ENCODE results near the gene ANKS6.

The ANKS6 gene

DNA sequence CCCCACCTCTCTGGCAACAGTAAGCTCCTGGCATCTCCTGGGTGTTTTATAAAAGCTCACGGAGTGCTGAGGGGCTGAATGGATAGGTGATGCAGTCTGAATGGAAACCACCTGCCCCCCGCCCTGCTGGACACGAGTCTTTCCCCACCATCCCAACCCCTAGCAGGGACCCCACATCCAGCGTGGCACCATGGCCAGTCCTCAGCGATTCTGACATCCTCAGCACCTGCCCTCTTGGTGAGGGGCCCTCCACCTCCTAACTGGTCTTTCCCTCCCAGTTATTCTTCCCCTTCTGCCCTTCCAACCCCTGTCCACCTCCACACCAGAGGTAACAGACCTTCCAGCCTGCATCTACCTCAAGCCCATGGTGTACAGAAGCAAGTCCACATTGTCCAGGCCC, 48.9 kb downstream of the ANKS6 start:
- no peak for DNase-seq (ENCODE audit: extremely low spot score)
- ChIA-PET CTCF (interaction anchor here (8.4 kb wide), 1 partner anchor 28 kb away, joined by 54 read pairs; no protein-coding TSS in a partner anchor), POLR2A (no interaction called here)
- TF ChIP-seq, protein P1, sequence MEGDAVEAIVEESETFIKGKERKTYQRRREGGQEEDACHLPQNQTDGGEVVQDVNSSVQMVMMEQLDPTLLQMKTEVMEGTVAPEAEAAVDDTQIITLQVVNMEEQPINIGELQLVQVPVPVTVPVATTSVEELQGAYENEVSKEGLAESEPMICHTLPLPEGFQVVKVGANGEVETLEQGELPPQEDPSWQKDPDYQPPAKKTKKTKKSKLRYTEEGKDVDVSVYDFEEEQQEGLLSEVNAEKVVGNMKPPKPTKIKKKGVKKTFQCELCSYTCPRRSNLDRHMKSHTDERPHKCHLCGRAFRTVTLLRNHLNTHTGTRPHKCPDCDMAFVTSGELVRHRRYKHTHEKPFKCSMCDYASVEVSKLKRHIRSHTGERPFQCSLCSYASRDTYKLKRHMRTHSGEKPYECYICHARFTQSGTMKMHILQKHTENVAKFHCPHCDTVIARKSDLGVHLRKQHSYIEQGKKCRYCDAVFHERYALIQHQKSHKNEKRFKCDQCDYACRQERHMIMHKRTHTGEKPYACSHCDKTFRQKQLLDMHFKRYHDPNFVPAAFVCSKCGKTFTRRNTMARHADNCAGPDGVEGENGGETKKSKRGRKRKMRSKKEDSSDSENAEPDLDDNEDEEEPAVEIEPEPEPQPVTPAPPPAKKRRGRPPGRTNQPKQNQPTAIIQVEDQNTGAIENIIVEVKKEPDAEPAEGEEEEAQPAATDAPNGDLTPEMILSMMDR (IDR thresholded peaks at IDR 0.05; ENCODE audit: control extremely low read depth, extremely low read depth, low read depth, missing control alignments): no peak

DNA sequence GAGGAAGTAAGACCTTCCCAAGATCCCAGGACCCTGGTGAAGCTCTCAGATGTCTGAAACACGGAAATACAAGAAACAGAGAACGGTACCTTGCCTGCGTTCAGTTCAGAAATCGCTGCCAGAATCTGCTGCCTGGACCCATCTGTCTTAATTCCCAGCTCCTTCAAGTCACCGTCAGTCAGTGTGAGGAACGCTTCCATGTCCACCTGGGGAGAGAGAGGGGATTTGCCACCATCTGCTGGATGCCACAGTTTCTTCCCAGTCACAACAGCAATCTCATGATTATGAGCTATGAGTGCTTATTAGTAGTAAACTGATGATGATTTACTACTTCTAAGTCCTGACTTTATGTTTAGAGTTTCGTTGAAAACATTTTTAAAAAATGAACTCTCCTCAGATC, 50.9 kb downstream of the ANKS6 start:
- TF ChIP-seq, protein P1 (IDR thresholded peaks at IDR 0.05; ENCODE audit: control extremely low read depth, extremely low read depth, low read depth, missing control alignments): no peak
- ChIA-PET CTCF (interaction anchor here (0.9 to 1.9 kb wide), 4 partner anchors 9 to 430 kb away, joined by 3 to 5 read pairs (median 4); no protein-coding TSS in a partner anchor), POLR2A (no interaction called here)
- no peak for DNase-seq (ENCODE audit: extremely low spot score)

DNA sequence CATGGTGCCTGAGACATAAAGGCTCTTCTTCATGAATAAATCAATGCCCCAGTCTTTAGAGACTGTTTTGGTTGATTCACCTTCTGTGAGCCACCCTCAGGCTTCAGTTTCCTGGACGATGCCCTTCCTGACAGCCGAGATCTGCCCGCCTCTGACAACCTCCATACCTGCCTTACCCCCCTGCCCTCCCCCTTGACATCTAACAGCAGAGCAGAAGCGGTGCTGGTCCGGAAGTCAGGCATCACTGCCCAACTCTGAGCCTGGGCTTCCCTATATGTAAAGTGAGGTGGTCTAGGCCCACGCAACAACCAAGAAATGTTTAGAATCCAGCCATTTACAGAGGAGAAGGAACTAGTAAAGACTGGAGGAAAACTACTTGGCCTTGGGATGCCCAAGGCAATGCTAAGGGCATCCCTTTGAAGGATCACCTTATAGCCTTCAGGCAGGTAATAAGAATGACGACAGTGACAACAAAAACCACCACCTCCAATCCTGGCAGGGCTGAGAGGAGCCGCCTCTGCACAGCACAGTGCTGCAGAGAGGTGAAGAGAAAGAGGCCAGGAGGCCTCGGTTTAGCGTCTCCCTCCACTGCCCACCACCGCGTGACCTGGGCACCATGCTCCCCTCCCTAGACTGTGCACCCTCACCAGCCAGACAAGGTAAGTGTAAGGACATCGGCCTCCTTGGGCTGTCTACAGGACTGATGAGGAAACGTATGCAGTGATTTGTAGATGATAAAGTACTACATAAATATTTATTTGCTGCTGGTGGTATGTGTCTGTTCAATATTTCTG, 52.3 kb downstream of the ANKS6 start:
- no peak for DNase-seq (ENCODE audit: extremely low spot score)
- ChIA-PET POLR2A (no interaction called here), CTCF (no interaction called here)
- TF ChIP-seq, protein P1 (IDR thresholded peaks at IDR 0.05; ENCODE audit: control extremely low read depth, extremely low read depth, low read depth, missing control alignments): no peak

DNA sequence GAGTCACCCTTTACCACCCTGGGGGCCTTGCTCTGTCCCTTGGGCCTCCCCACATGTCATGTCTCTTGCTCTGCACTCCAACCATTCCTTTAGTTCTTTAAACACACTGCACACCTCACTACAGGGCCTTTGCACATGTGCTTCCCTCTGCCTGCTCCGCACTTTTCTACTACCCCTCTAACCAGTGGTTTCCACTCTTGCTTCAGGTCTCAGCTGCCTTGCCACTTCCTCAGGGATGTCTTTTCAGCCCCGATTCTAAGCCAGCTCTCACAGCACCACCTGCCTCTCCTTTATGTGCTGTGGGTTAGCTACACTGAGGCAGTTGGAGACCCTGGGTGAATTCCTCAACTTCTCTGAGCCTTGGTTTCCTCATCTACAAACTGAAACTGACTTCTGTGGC, 53.0 kb downstream of the ANKS6 start:
- DNase-seq (ENCODE audit: extremely low spot score): no peak
- ChIA-PET POLR2A (no interaction called here), CTCF (no interaction called here)
- TF ChIP-seq, protein P1 (IDR thresholded peaks at IDR 0.05; ENCODE audit: control extremely low read depth, extremely low read depth, low read depth, missing control alignments): no peak

DNA sequence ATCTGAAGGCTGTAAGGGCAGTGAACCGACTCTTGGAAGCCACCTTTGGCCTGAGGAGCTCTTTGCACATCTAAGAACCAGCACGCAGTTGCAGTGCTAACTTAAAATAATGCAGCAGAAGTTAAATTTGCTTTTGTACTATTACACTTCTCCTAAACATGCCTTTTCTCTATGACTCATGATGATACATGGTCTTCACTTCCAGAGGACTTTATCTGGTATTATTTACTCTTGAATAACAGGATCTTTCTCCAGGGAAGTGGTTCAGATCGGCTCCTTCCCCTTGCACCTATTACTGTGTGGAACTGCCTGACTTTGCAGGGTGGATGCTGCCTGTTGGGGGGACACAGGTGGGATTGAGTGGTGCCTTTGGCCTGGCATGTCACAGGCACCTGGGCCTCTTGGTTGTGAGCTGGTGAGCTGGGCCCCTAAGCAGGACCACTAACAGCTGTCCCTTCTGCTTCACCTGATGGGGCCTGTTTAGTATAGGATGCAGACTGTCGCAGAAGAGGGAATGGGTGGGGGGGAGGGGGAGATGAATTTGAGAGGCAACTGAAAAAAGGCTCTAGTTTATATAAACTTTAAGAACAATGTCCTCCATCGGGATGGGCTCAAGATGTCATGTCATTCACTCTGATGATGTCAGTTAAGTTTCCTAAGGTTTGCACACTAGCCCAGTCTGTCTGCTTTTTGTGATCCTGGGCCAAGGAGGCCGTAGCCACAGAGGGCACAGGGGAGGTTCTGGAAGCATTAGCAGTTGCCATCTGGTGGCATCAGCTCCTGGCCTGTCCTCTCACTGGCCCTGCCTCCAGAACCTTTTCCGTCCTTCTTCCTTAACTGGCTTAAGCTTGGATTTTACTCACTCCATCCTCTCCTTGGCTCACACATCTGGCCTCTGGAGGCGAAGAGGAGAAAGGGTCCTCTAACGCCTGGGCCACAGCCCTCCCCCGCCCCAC, 53.8 kb downstream of the ANKS6 start:
- TF ChIP-seq, protein P1 (IDR thresholded peaks at IDR 0.05; ENCODE audit: control extremely low read depth, extremely low read depth, low read depth, missing control alignments): no peak
- ChIA-PET POLR2A (no interaction called here), CTCF (interaction anchor here (0.7 to 1.0 kb wide), 2 partner anchors 13 to 17 kb away, joined by 3 to 4 read pairs; no protein-coding TSS in a partner anchor)
- no peak for DNase-seq (ENCODE audit: extremely low spot score)

DNA sequence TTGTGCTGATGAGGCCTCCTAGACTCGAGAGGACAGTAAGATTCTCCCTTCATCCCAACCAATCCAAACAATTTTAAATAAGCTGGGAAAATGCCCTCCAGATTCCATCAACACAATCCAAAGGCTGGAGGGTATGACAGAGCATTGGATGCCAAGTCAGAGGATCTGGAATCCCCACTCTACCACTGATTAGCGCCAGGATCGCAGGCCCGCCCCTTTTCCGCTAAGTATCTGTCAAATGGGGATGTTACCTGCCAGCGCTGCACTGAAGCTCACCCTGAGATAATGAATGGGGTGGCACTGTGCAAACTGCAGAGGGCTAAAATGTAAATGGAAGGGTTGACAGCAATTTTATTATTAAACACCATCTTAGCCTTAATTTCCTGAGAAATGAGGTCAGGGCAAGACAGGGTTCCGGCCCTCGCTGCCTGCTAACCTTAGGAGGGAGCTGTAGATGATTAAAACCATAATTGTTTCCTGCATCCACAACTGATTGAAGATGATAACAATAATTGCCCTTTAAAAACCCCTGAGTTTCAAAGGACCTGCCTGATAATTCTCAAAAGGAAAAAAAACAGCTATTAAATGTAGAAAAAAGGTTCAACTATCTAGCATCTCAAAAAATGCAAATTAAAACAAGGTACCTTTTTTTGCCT, 56.0 kb downstream of the ANKS6 start:
- TF ChIP-seq, protein P1 (IDR thresholded peaks at IDR 0.05; ENCODE audit: control extremely low read depth, extremely low read depth, low read depth, missing control alignments): no peak
- DNase-seq (ENCODE audit: extremely low spot score): no peak
- ChIA-PET POLR2A (no interaction called here), CTCF (interaction anchor here (1.0 to 2.0 kb wide), 4 partner anchors 9 to 73 kb away, joined by 3 to 9 read pairs (median 4); no protein-coding TSS in a partner anchor)

All from GM10248 (cell line).